ENCODE results near the gene GLT1D1. TPM values are rescaled to one million over a fixed set of nuclear protein-coding genes. Genes with fewer than 3 reads are reported as not detected.

Gene GLT1D1
- total RNA-seq, 1 donor from 2014 or later = 0.44 TPM

GRCh38 chr12:128856035-128856790 lies 2.9 kb downstream of the GLT1D1 start:
- TF ChIP-seq CTCF (IDR thresholded peaks at IDR 0.05; ENCODE audit: unreplicated experiment) = no peak
- Mint-ChIP-seq H3K4me3 (ENCODE audit: unreplicated experiment) (no peak overlapping the region), H3K27ac (ENCODE audit: unreplicated experiment) (no peak overlapping the region), H3K9me3 (ENCODE audit: unreplicated experiment) (peaks cover 5% of the 10 kb centered on the region), H3K4me1 (ENCODE audit: unreplicated experiment) (peaks cover 2% of the 10 kb centered on the region), H3K36me3 (ENCODE audit: low read depth, unreplicated experiment) (no peaks in the 10 kb centered on the region), H3K27me3 (ENCODE audit: unreplicated experiment) (peaks cover 13% of the 10 kb centered on the region)
- no peak for DNase-seq (ENCODE audit: low spot score)

- H3K27me3 Mint-ChIP-seq (ENCODE audit: unreplicated experiment) = peaks cover 13% of the 10 kb centered on the region
- no peak for TF ChIP-seq CTCF (IDR thresholded peaks at IDR 0.05; ENCODE audit: unreplicated experiment)
- H3K4me1 Mint-ChIP-seq (ENCODE audit: unreplicated experiment) = peaks cover 2% of the 10 kb centered on the region
- peaks cover 5% of the 10 kb centered on the region for H3K9me3 Mint-ChIP-seq (ENCODE audit: unreplicated experiment)
- no peak for DNase-seq (ENCODE audit: low spot score)
- no peak overlapping the region for H3K4me3 Mint-ChIP-seq (ENCODE audit: unreplicated experiment)
- no peaks in the 10 kb centered on the region for H3K36me3 Mint-ChIP-seq (ENCODE audit: low read depth, unreplicated experiment)
- H3K27ac Mint-ChIP-seq (ENCODE audit: unreplicated experiment) = no peak overlapping the region
Measured at GRCh38 chr12:128856791-128857078, 3.5 kb downstream of the GLT1D1 start.

- H3K9me3 Mint-ChIP-seq (ENCODE audit: unreplicated experiment) = peaks cover 5% of the 10 kb centered on the region
- H3K4me3 Mint-ChIP-seq (ENCODE audit: unreplicated experiment) = no peak overlapping the region
- no peak overlapping the region for H3K27ac Mint-ChIP-seq (ENCODE audit: unreplicated experiment)
- no peaks in the 10 kb centered on the region for H3K36me3 Mint-ChIP-seq (ENCODE audit: low read depth, unreplicated experiment)
- H3K4me1 Mint-ChIP-seq (ENCODE audit: unreplicated experiment) = peaks cover 2% of the 10 kb centered on the region
- H3K27me3 Mint-ChIP-seq (ENCODE audit: unreplicated experiment) = peaks cover 10% of the 10 kb centered on the region
- no peak for TF ChIP-seq CTCF (IDR thresholded peaks at IDR 0.05; ENCODE audit: unreplicated experiment)
- DNase-seq (ENCODE audit: low spot score) = no peak
Measured at GRCh38 chr12:128857133-128857763, 4.0 kb downstream of the GLT1D1 start.

- Mint-ChIP-seq H3K27ac (ENCODE audit: unreplicated experiment) (no peak overlapping the region), H3K36me3 (ENCODE audit: low read depth, unreplicated experiment) (no peaks in the 10 kb centered on the region), H3K4me3 (ENCODE audit: unreplicated experiment) (no peak overlapping the region)
Measured at GRCh38 chr12:128859311-128859710, 6.0 kb downstream of the GLT1D1 start.

More at GRCh38 chr12:128859311-128859710, 6.0 kb downstream of the GLT1D1 start:
- no peak for DNase-seq (ENCODE audit: low spot score)
- peaks cover 6% of the 10 kb centered on the region for H3K9me3 Mint-ChIP-seq (ENCODE audit: unreplicated experiment)
- peaks cover 12% of the 10 kb centered on the region for H3K27me3 Mint-ChIP-seq (ENCODE audit: unreplicated experiment)
- TF ChIP-seq CTCF (IDR thresholded peaks at IDR 0.05; ENCODE audit: unreplicated experiment) = no peak
- H3K4me1 Mint-ChIP-seq (ENCODE audit: unreplicated experiment) = peaks cover 2% of the 10 kb centered on the region
